ENCODE results near the gene ABCC8.
A peak's percentile ranks its signal among the peaks of the same experiment; 100 is the strongest.

ABCC8 gene

GRCh38 chr11:17351172-17351509 lies 125.5 kb downstream of the ABCC8 start:
- peak; percentile 14 for DNase-seq (ENCODE audit: low spot score)

GRCh38 chr11:17350455-17351171 lies 126.0 kb downstream of the ABCC8 start:
- DNase-seq (ENCODE audit: low spot score), result no peak

DNA sequence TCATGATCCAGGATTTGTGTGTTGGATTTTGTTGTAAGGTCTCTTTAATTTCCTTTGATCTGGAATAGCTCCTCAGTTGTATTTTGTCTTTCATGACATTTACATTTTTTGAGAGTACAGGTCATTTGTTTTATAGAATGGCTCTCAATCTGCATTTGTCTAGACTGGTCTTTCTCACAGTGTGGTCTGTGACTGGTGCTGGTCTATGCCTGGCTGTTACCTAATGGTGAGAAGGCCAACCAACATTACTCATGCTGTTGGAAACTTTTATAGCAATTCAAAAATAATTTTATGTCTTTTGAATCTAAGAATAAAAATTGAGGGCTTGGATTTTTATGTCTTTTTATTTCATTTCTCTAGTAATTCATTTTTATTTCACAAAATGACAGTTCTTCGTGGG lies 129.0 kb downstream of the ABCC8 start:
- DNase-seq (ENCODE audit: low spot score), result no peak

DNA sequence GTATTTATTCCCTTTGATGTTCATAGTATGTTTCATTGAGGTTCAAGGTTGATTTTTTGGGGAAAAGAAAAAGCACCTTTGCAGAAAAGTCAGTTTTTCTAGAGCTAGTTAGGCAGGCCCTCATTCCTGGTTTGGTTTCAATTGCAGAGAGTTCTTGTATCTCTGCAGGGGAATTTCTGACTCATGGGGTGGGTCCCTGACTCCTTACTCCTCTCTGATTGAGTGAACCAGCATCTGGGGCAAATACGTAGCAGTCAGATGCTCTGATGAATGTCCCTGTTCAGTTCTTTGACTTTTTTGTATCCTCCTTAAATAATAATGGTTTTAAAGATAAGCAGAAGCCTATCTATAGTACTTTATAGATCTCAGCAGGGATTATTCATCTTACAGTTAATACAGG lies 132.7 kb downstream of the ABCC8 start:
- no peak for DNase-seq (ENCODE audit: low spot score)

- no peak for DNase-seq (ENCODE audit: low spot score)
These were observed 133.4 kb downstream of the ABCC8 start for GRCh38 chr11:17343257-17343656.
